A673 (cell line): ENCODE measurements around the gene ABCA5. TPM values are rescaled to one million over a fixed set of nuclear protein-coding genes. Genes with fewer than 3 reads are reported as not detected.

ENCODE experiments used
- BruUV-seq: library from RNA; stranded (reverse); fragments of 400-500 nt; replicated peaks from 2 replicates; lab custom pipeline; 2021; lab: Mats Ljungman, UMichigan
- CTCF ChIA-PET: fragments of 300-600 bp; sonication (Branson Sonifier 250); formaldehyde crosslinking; loops from one replicate; lab custom pipeline; 2022; ENCODE audit warnings: antibody characterized with exemption; lab: Charles Lee
- POLR2A ChIA-PET: fragments of 300-600 bp; sonication (Branson Sonifier 250); formaldehyde crosslinking; loops from one replicate; lab custom pipeline; 2022; ENCODE audit warnings: antibody characterized with exemption; ENCODE audit not compliant: low non-redundant PET; lab: Charles Lee
- DNase-seq: peaks from one replicate; pipeline ENCODE4 v3.0.0-alpha.2; 2015; ENCODE audit warnings: low spot score
- H3K27ac ChIP-seq: fragments of 200-600 bp; sonication (generic); 2 replicates; pipeline ENCODE4 v1.5.1; 2016; ENCODE audit warnings: mixed run types, low read depth, mild to moderate bottlenecking, mixed read lengths, antibody characterized with exemption, low read length; ENCODE audit not compliant: poor library complexity, severe bottlenecking
- H3K27me3 ChIP-seq: fragments of 200-600 bp; sonication (generic); replicated peaks from 2 replicates; pipeline ENCODE4 v1.6.1; 2017; ENCODE audit warnings: mixed run types, low read depth, mild to moderate bottlenecking, mixed read lengths, antibody characterized with exemption, low read length; ENCODE audit not compliant: insufficient read depth, poor library complexity
- H3K36me3 ChIP-seq: fragments of 200-600 bp; sonication (generic); 2 replicates; pipeline ENCODE4 v1.6.1; 2016; ENCODE audit warnings: mixed run types, mild to moderate bottlenecking, mixed read lengths, antibody characterized with exemption, low read length; ENCODE audit not compliant: insufficient read depth, poor library complexity, severe bottlenecking
- H3K4me1 ChIP-seq: fragments of 200-600 bp; sonication (generic); 2 replicates; pipeline ENCODE4 v1.6.1; 2017; ENCODE audit warnings: mixed run types, mild to moderate bottlenecking, mixed read lengths, antibody characterized with exemption, low read length; ENCODE audit not compliant: insufficient read depth, poor library complexity, severe bottlenecking
- H3K4me3 ChIP-seq: fragments of 200-600 bp; sonication (generic); 2 replicates; pipeline ENCODE4 v1.5.1; 2016; ENCODE audit warnings: low read depth, mixed run types, mild to moderate bottlenecking, mixed read lengths, low read length; ENCODE audit not compliant: poor library complexity, severe bottlenecking
- H3K9me3 ChIP-seq: fragments of 200-600 bp; sonication (generic); 2 replicates; pipeline ENCODE4 v1.6.1; 2016; ENCODE audit warnings: mixed run types, low read depth, mild to moderate bottlenecking, mixed read lengths, antibody characterized with exemption, low read length; ENCODE audit not compliant: poor library complexity, severe bottlenecking
- CTCF ChIP-seq: fragments of 300-800, 200-600 bp; sonication (generic); conservative IDR thresholded peaks from 2 replicates; pipeline ENCODE4 v1.5.1; 2017; ENCODE audit warnings: low read depth, mild to moderate bottlenecking, antibody characterized with exemption, low read length, moderate library complexity, mixed read lengths
- EZH2 ChIP-seq: fragments of 200-600 bp; sonication (generic); IDR thresholded peaks from 2 replicates; pipeline ENCODE4 v1.6.1; 2017; ENCODE audit warnings: borderline replicate concordance, low read depth, mild to moderate bottlenecking, mixed read lengths, antibody characterized with exemption, low read length; ENCODE audit not compliant: poor library complexity, severe bottlenecking
- intact Hi-C: fragments of 100-400 bp; cut with micrococcal nuclease; formaldehyde crosslinking; loops from one replicate; pipeline ENCODE4 v1.10.0; 2022; ENCODE audit not compliant: unreplicated experiment
- total RNA-seq: library from RNA; stranded (reverse); gene quantifications from 2 replicates; pipeline ENCODE4 v1.2.3, GENCODE V29; 2021

The ABCA5 gene
- total RNA-seq, 1 experiment from 2014 or later, result 14.7 TPM

- Histone ChIP-seq H3K4me1 (peaks cover 19% of the 10 kb centered on the region), H3K27ac (no peak overlapping the region), H3K27me3 (no peaks in the 10 kb centered on the region), H3K36me3 (no peaks in the 10 kb centered on the region), H3K9me3 (no peaks in the 10 kb centered on the region), H3K4me3 (no peak overlapping the region)
- no peak for TF ChIP-seq EZH2
- TF ChIP-seq CTCF, result no peak
- POLR2A ChIA-PET, result interaction anchor here (0.7 kb wide), 1 partner anchor 228 kb away, joined by 3 read pairs; no protein-coding TSS in a partner anchor
- BruUV-seq, result no TSS peak
- CTCF ChIA-PET, result no interaction called here
- intact Hi-C loops, result no loop called here
- DNase-seq, result no peak
These were observed 59.7 kb downstream of the ABCA5 start for GRCh38 chr17:69267219-69267618.

- no peaks in the 10 kb centered on the region for H3K9me3 ChIP-seq
- POLR2A ChIA-PET, result no interaction called here
- H3K27me3 ChIP-seq, result no peaks in the 10 kb centered on the region
- TF ChIP-seq CTCF (no peak), EZH2 (no peak)
- DNase-seq, result no peak
- intact Hi-C loops, result no loop called here
- no peak overlapping the region for H3K4me3 ChIP-seq
- H3K36me3 ChIP-seq, result no peaks in the 10 kb centered on the region
- no TSS peak for BruUV-seq
- CTCF ChIA-PET, result no interaction called here
- peaks cover 19% of the 10 kb centered on the region for H3K4me1 ChIP-seq
- H3K27ac ChIP-seq, result no peak overlapping the region
These were observed 61.1 kb downstream of the ABCA5 start for GRCh38 chr17:69265873-69266272.

- DNase-seq, result no peak
- Histone ChIP-seq H3K36me3 (no peaks in the 10 kb centered on the region), H3K4me1 (no peaks in the 10 kb centered on the region), H3K9me3 (no peaks in the 10 kb centered on the region), H3K27me3 (no peaks in the 10 kb centered on the region), H3K27ac (no peak overlapping the region), H3K4me3 (no peak overlapping the region)
- intact Hi-C loops, result no loop called here
- ChIA-PET POLR2A (no interaction called here), CTCF (no interaction called here)
- no TSS peak for BruUV-seq
- TF ChIP-seq EZH2 (no peak), CTCF (no peak)
These were observed 72.7 kb downstream of the ABCA5 start for GRCh38 chr17:69254187-69254586.
